H1 (cell line): Measurements from ENCODE around the gene GNB3. TPM values are rescaled to one million over a fixed set of nuclear protein-coding genes. Genes with fewer than 3 reads are reported as not detected.

Source experiments
- ASH2L ChIP-seq: fragments of 200-600, 300-600 bp; sonication (generic); IDR thresholded peaks from one replicate; pipeline ENCODE4 v1.7.1; 2017; ENCODE audit warnings: low read length
- BCL11A ChIP-seq, 2 experiments: IDR thresholded peaks; one replicate each; pipeline ENCODE4 v1.6.1; 2011; ENCODE audit warnings: low read depth in 2 of 2, low read length in 2 of 2, mild to moderate bottlenecking in 2 of 2
- BRCA1 ChIP-seq: IDR thresholded peaks from 2 replicates; pipeline ENCODE4 v1.6.1; 2012; ENCODE audit warnings: low read depth, low read length, improper control_type of control experiment
- CEBPB ChIP-seq: IDR thresholded peaks from 2 replicates; pipeline ENCODE4 v1.6.1; 2012; ENCODE audit warnings: low read depth, low read length
- CREB1 ChIP-seq: IDR thresholded peaks from 2 replicates; pipeline ENCODE4 v1.6.1; 2012; ENCODE audit warnings: inconsistent platforms
- CTBP2 ChIP-seq: IDR thresholded peaks from 2 replicates; pipeline ENCODE4 v1.7.0; 2011; ENCODE audit warnings: borderline replicate concordance, mild to moderate bottlenecking, moderate library complexity, mixed read lengths, low read length; ENCODE audit not compliant: insufficient read depth, insufficient read length
- EP300 ChIP-seq, 2 experiments: IDR thresholded peaks; 1 replicate in 1 of 2; 2 replicates in 1 of 2; pipeline ENCODE4 v1.6.1; 2011 to 2012; ENCODE audit warnings: low read depth in 2 of 2, low read length in 2 of 2, mild to moderate bottlenecking in 2 of 2, borderline replicate concordance in 1 of 2, inconsistent platforms in 1 of 2, moderate library complexity in 1 of 2
- HDAC2 ChIP-seq, 2 experiments: fragments of 300-600 bp in 1 of 2; sonication (generic) in 1 of 2; IDR thresholded peaks; 2 replicates each; pipeline ENCODE4 v1.6.1; 2011 to 2012; ENCODE audit warnings: low read depth in 2 of 2, low read length in 2 of 2, mild to moderate bottlenecking in 2 of 2, moderate library complexity in 2 of 2, borderline replicate concordance in 1 of 2, inconsistent platforms in 1 of 2
- JUN ChIP-seq: IDR thresholded peaks from 2 replicates; pipeline ENCODE4 v1.6.1; 2011; ENCODE audit warnings: low read depth, mild to moderate bottlenecking, improper control_type of control experiment, low read length
- KDM4A ChIP-seq: IDR thresholded peaks from one replicate; pipeline ENCODE4 v1.7.1; 2012; ENCODE audit warnings: low read depth, mild to moderate bottlenecking, moderate library complexity, low read length, inconsistent platforms; ENCODE audit not compliant: severe bottlenecking
- KDM5A ChIP-seq: fragments of 200-600 bp; IDR thresholded peaks from 2 replicates; pipeline ENCODE4 v1.7.1; 2012; ENCODE audit warnings: mild to moderate bottlenecking, low read length, inconsistent platforms, mixed read lengths
- MAFK ChIP-seq: IDR thresholded peaks from 2 replicates; pipeline ENCODE4 v1.6.1; 2012; ENCODE audit warnings: low read depth, mild to moderate bottlenecking, improper control_type of control experiment, low read length
- POLR2AphosphoS5 ChIP-seq: IDR thresholded peaks from 2 replicates; pipeline ENCODE4 v1.6.1; 2011; ENCODE audit warnings: low read depth, low read length
- RNF2 ChIP-seq: fragments of 200-900, 300-1000 bp; sonication (generic); IDR thresholded peaks from 2 replicates; pipeline ENCODE4 v1.7.1; 2016; ENCODE audit warnings: borderline replicate concordance, low read depth, mild to moderate bottlenecking, antibody characterized with exemption, low read length; ENCODE audit not compliant: poor library complexity, severe bottlenecking; ENCODE audit errors: missing control alignments
- RXRA ChIP-seq: IDR thresholded peaks from 2 replicates; pipeline ENCODE4 v1.6.1; 2011; ENCODE audit warnings: low read depth, mild to moderate bottlenecking, low read length, moderate library complexity; ENCODE audit not compliant: insufficient read depth
- SIX5 ChIP-seq: IDR thresholded peaks from 2 replicates; pipeline ENCODE4 v1.6.1; 2011; ENCODE audit warnings: mild to moderate bottlenecking, low read depth, low read length
- SP2 ChIP-seq: IDR thresholded peaks from 2 replicates; pipeline ENCODE4 v1.6.1; 2012; ENCODE audit warnings: mild to moderate bottlenecking, low read length, inconsistent platforms
- SP4 ChIP-seq: IDR thresholded peaks from 2 replicates; pipeline ENCODE4 v1.6.1; 2012; ENCODE audit warnings: low read length, inconsistent platforms
- TEAD4 ChIP-seq: IDR thresholded peaks from 2 replicates; pipeline ENCODE4 v1.6.1; 2012; ENCODE audit warnings: low read depth, low read length, inconsistent platforms, mixed read lengths
- polyA plus RNA-seq, 7 experiments: library from polyadenylated mRNA; depleted of rRNA in 3 of 7; stranded (reverse) in 5 of 7; unstranded in 2 of 7; fragments of >200 nt in 5 of 7; fragments of 200-250 nt in 2 of 7; gene quantifications; 1 replicate in 5 of 7; 2 replicates in 1 of 7; 4 replicates in 1 of 7; pipeline versions ENCODE4 v1.2.1 to v1.2.3, GENCODE V29; 2011 to 2013; ENCODE audit warnings: missing spikeins in 2 of 7, mixed read lengths in 2 of 7
- total RNA-seq: library from RNA; stranded (reverse); fragmentation: NEBNext Ultra II Directional; extraction: Animal tissue kit (Norgen Biotek cat#: 25700); gene quantifications from 2 replicates; pipeline ENCODE4 v1.2.1, GENCODE V29; 2021
- TF ChIP-seq, protein P1 (sequence below): IDR thresholded peaks from 2 replicates; pipeline ENCODE4 v1.6.1; 2012; ENCODE audit warnings: inconsistent platforms
- TF ChIP-seq, protein P2 (sequence below): IDR thresholded peaks from 2 replicates; pipeline ENCODE4 v1.6.1; 2012; ENCODE audit warnings: low read length, inconsistent platforms

GNB3 gene
- total and polyA plus RNA-seq, 2 of the 8 experiments (the other 6 are each of a cell fraction or from before 2014, with no cell fraction given) = 9.9 TPM

DNA sequence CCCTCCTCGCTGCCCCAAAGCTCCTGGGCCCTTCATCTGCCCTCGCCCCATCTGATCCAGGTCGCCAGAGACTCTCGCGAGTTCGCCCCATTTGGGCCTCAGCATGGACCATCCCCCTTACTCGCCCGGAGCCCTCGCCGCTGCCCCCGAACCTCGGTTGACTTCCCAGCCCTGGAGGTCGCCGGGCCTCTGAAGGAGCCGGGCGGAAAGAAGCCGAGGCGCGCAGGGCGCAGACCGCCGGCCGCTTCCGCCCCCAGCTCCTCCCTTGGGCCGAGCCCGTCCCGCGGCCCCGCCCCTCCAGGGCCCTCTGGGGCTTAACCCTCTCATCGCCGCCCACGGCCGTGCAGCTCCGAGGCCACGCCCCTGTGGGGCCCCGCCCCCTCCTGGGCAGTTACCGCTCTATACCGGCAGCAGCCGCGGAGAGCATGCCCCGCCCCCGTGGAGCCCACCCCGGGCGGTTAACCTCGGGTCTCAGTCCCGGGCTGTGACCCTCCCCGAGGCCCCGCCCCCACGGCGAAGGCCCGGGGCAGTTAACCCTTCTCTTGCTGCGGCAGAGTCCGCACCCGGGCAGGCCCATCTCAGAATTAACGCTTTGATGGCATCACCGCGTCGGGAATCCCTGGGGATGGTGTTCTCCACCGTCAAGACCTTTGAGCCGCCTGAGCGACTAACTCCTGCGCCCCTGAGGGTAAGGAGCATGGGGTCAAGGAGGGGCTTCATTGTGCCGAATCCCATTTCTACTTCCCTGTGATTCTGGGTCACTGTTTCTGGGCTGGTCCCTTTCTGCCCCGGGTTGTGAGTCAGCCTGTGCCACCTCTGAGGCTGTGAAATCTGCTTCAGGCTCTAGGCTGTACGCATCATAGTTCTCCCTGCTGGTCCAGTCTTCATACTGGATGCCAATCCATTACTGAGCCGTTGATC lies 32.6 kb downstream of the GNB3 start, which contains the start of gene SPSB2 (continued):
- TF ChIP-seq, protein P1, sequence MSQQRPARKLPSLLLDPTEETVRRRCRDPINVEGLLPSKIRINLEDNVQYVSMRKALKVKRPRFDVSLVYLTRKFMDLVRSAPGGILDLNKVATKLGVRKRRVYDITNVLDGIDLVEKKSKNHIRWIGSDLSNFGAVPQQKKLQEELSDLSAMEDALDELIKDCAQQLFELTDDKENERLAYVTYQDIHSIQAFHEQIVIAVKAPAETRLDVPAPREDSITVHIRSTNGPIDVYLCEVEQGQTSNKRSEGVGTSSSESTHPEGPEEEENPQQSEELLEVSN = no peak
- TF ChIP-seq CEBPB (no peak), CTBP2 (no peak), SP2 (no peak), MAFK (no peak), ASH2L (peak; percentile 55), BCL11A (IDR thresholded peaks at IDR 0.05; ENCODE audit: low read depth in 2 of 2, low read length in 2 of 2) (peak in 1 of 2 experiments; percentile 36), RXRA (no peak), EP300 (IDR thresholded peaks at IDR 0.05; ENCODE audit: borderline replicate concordance in 1 of 2, low read depth in 2 of 2, low read length in 2 of 2) (peak in 1 of 2 experiments; percentile 52; a peak in 1 of 3 replicates), KDM4A (peak; percentile 58), CREB1 (peak; percentile 68), RNF2 (no peak), BRCA1 (no peak), SP4 (peak; percentile 71; the same call in 1 of the 2 replicates), SIX5 (no peak), JUN (no peak), HDAC2 (IDR thresholded peaks at IDR 0.05; ENCODE audit: borderline replicate concordance in 1 of 2, low read depth in 2 of 2, low read length in 2 of 2) (peak in 1 of 2 experiments; percentile 16; a peak in 1 of 4 replicates), TEAD4 (no peak), KDM5A (no peak), POLR2AphosphoS5 (no peak; the same call in 1 of the 2 replicates)
- TF ChIP-seq, protein P2, sequence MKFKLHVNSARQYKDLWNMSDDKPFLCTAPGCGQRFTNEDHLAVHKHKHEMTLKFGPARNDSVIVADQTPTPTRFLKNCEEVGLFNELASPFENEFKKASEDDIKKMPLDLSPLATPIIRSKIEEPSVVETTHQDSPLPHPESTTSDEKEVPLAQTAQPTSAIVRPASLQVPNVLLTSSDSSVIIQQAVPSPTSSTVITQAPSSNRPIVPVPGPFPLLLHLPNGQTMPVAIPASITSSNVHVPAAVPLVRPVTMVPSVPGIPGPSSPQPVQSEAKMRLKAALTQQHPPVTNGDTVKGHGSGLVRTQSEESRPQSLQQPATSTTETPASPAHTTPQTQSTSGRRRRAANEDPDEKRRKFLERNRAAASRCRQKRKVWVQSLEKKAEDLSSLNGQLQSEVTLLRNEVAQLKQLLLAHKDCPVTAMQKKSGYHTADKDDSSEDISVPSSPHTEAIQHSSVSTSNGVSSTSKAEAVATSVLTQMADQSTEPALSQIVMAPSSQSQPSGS = no peak
